Sigmoid colon (tissue), 7 donors: ENCODE data around the gene FUBP3. TPM values are rescaled to one million over a fixed set of nuclear protein-coding genes. Genes with fewer than 3 reads are reported as not detected.

ENCODE experiments used
- DNase-seq: peaks from one replicate; pipeline ENCODE4 v3.0.0-alpha.2; 2019
- H3K27ac ChIP-seq, 4 donors: fragments of 200-600 bp; sonication (generic); one replicate each; pipeline ENCODE4 v1.5.1; 2016 to 2019; ENCODE audit warnings: mild to moderate bottlenecking in 1 of 4
- H3K27me3 ChIP-seq, 3 donors: fragments of 200-600 bp; sonication (generic); one replicate each; pipeline ENCODE4 v1.5.1; 2019; ENCODE audit warnings: mild to moderate bottlenecking in 1 of 3
- H3K36me3 ChIP-seq, 4 donors: fragments of 200-600 bp; sonication (generic); one replicate each; pipeline ENCODE4 v1.5.1; 2016 to 2019
- H3K4me1 ChIP-seq, 4 donors: fragments of 200-600 bp; sonication (generic); one replicate each; pipeline ENCODE4 v1.5.1; 2017 to 2019
- H3K4me3 ChIP-seq, 4 donors: fragments of 200-600 bp; sonication (generic); one replicate each; pipeline ENCODE4 v1.5.1; 2017 to 2019; ENCODE audit warnings: mild to moderate bottlenecking in 2 of 4, moderate library complexity in 1 of 4
- H3K9me3 ChIP-seq, 4 donors: fragments of 200-600 bp in 3 of 4; sonication (generic) in 3 of 4; one replicate each; pipeline versions ENCODE4 v1.5.1 to v1.6.1; 2013 to 2019
- CTCF ChIP-seq, 4 experiments: fragments of 450-650 bp in 3 of 4; fragments of 200-600 bp in 1 of 4; IDR thresholded peaks; one replicate each; pipeline ENCODE4 v1.5.1; 2016 to 2019; ENCODE audit warnings: antibody characterized with exemption in 4 of 4, mild to moderate bottlenecking in 3 of 4, moderate library complexity in 2 of 4
- EP300 ChIP-seq, 4 donors: sonication (generic); formaldehyde crosslinking; IDR thresholded peaks; one replicate each; pipeline ENCODE4 v1.6.1; 2017; ENCODE audit warnings: antibody characterized with exemption in 4 of 4
- POLR2A ChIP-seq, 2 donors: fragments of 450-650 bp; IDR thresholded peaks; one replicate each; pipeline ENCODE4 v1.6.1; 2016; ENCODE audit warnings: antibody characterized with exemption in 2 of 2, mild to moderate bottlenecking in 2 of 2, moderate library complexity in 2 of 2
- POLR2AphosphoS5 ChIP-seq, 4 donors: sonication (generic); formaldehyde crosslinking; IDR thresholded peaks; one replicate each; pipeline ENCODE4 v1.6.1; 2017; ENCODE audit warnings: antibody characterized with exemption in 4 of 4
- WGBS, 2 donors: extraction: QIAGEN DNeasy Blood & Tissue Kit; methylation state at CpG; one replicate each; pipeline ENCODE4 v1.1.7; 2013; 5-methylcytosine and 5-hydroxymethylcytosine counted together
- intact Hi-C: fragments of 100-400 bp; cut with DNase I; formaldehyde crosslinking; loops from one replicate; pipeline ENCODE4 v1.15.1; 2023
- polyA plus RNA-seq, 3 donors: library from polyadenylated mRNA; stranded (reverse); fragments of 200-250 nt; gene quantifications; one replicate each; pipeline ENCODE4 v1.2.3, GENCODE V29; 2013
- total RNA-seq, 4 donors: library from RNA; depleted of rRNA; stranded (reverse); fragments of >200 nt; gene quantifications; one replicate each; pipeline ENCODE4 v1.1.0, GENCODE V29; 2016
- donor health status: healthy with polysubstance abuse.
- donor health status: Bipolar disorder and iron deficiency.
- donor health status: healthy.

The FUBP3 gene
- total and polyA plus RNA-seq, 7 donors: 19.4 to 44.4 (median 41.3) TPM

GRCh38 chr9:130588416-130588815 lies 9.0 kb downstream of the FUBP3 start:
- Histone ChIP-seq H3K27ac (no peak overlapping the region), H3K4me3 (no peak overlapping the region), H3K27me3 (no peaks in the 10 kb centered on the region), H3K36me3 (no peaks in the 10 kb centered on the region), H3K4me1 (peaks cover 0 to 9% (median 3%) of the 10 kb centered on the region in 4 donors), H3K9me3 (no peaks in the 10 kb centered on the region)
- TF ChIP-seq EP300 (IDR thresholded peaks at IDR 0.05): no peak
- TF ChIP-seq CTCF (IDR thresholded peaks at IDR 0.05): no peak
- no peak for TF ChIP-seq POLR2AphosphoS5 (IDR thresholded peaks at IDR 0.05)
- no peak for TF ChIP-seq POLR2A (IDR thresholded peaks at IDR 0.05)
- 80 to 87% methylated on average over 4 of the region's 4 CpGs for WGBS, 2 donors
- intact Hi-C loops: no loop called here
- no peak for DNase-seq

GRCh38 chr9:130589754-130590153 lies 10.4 kb downstream of the FUBP3 start:
- WGBS, 2 donors: 83 to 93% methylated on average over 3 of the region's 3 CpGs
- H3K27ac ChIP-seq: no peak overlapping the region
- no peaks in the 10 kb centered on the region for H3K36me3 ChIP-seq
- H3K9me3 ChIP-seq: no peaks in the 10 kb centered on the region
- DNase-seq: no peak
- intact Hi-C loops: no loop called here
- H3K4me3 ChIP-seq: no peak overlapping the region
- H3K27me3 ChIP-seq: no peaks in the 10 kb centered on the region
- peaks cover 0 to 9% (median 3%) of the 10 kb centered on the region in 4 donors for H3K4me1 ChIP-seq
- no peak for TF ChIP-seq POLR2A (IDR thresholded peaks at IDR 0.05)
- no peak for TF ChIP-seq EP300 (IDR thresholded peaks at IDR 0.05)
- TF ChIP-seq CTCF (IDR thresholded peaks at IDR 0.05): no peak
- TF ChIP-seq POLR2AphosphoS5 (IDR thresholded peaks at IDR 0.05): no peak

- no peak for TF ChIP-seq POLR2A (IDR thresholded peaks at IDR 0.05)
- TF ChIP-seq POLR2AphosphoS5 (IDR thresholded peaks at IDR 0.05): no peak
- no peak for TF ChIP-seq EP300 (IDR thresholded peaks at IDR 0.05)
- no peak for TF ChIP-seq CTCF (IDR thresholded peaks at IDR 0.05)
- H3K4me3 ChIP-seq: no peak overlapping the region
- H3K27ac ChIP-seq: no peak overlapping the region
- intact Hi-C loops: no loop called here
- H3K36me3 ChIP-seq: peaks cover 0 to under 1% (median 0%) of the 10 kb centered on the region in 4 donors
- no peaks in the 10 kb centered on the region for H3K27me3 ChIP-seq
- WGBS, 2 donors: 95% methylated on average over 3 of the region's 3 CpGs
- H3K4me1 ChIP-seq: peaks cover 0 to 9% (median 3%) of the 10 kb centered on the region in 4 donors
- no peak for DNase-seq
- H3K9me3 ChIP-seq: no peaks in the 10 kb centered on the region
These were observed 10.9 kb downstream of the FUBP3 start for GRCh38 chr9:130590305-130590704.

- no peaks in the 10 kb centered on the region for H3K27me3 ChIP-seq
- no peak overlapping the region for H3K4me3 ChIP-seq
- no peak for TF ChIP-seq POLR2A (IDR thresholded peaks at IDR 0.05)
- no peak for TF ChIP-seq CTCF (IDR thresholded peaks at IDR 0.05)
- TF ChIP-seq EP300 (IDR thresholded peaks at IDR 0.05): no peak
- TF ChIP-seq POLR2AphosphoS5 (IDR thresholded peaks at IDR 0.05): no peak
- no peaks in the 10 kb centered on the region for H3K9me3 ChIP-seq
- 93 to 95% methylated on average over 2 of the region's 2 CpGs for WGBS, 2 donors
- H3K36me3 ChIP-seq: peaks cover 0 to 28% (median 7%) of the 10 kb centered on the region in 4 donors
- intact Hi-C loops: no loop called here
- no peak for DNase-seq
- peaks cover 0 to 9% (median 3%) of the 10 kb centered on the region in 4 donors for H3K4me1 ChIP-seq
- H3K27ac ChIP-seq: no peak overlapping the region
These were observed 13.6 kb downstream of the FUBP3 start for GRCh38 chr9:130593020-130593419.

GRCh38 chr9:130597228-130597627 lies 17.9 kb downstream of the FUBP3 start:
- H3K27me3 ChIP-seq: no peaks in the 10 kb centered on the region
- H3K9me3 ChIP-seq: no peaks in the 10 kb centered on the region
- WGBS, 2 donors: 69 to 85% methylated on average over 4 of the region's 4 CpGs
- H3K27ac ChIP-seq: no peak overlapping the region
- TF ChIP-seq CTCF (IDR thresholded peaks at IDR 0.05) (no peak), POLR2AphosphoS5 (IDR thresholded peaks at IDR 0.05) (no peak), EP300 (IDR thresholded peaks at IDR 0.05) (no peak), POLR2A (IDR thresholded peaks at IDR 0.05) (no peak)
- peaks cover 5 to 58% (median 9%) of the 10 kb centered on the region in 4 donors for H3K36me3 ChIP-seq
- DNase-seq: no peak
- no peak overlapping the region for H3K4me3 ChIP-seq
- H3K4me1 ChIP-seq: no peaks in the 10 kb centered on the region
- intact Hi-C loops: no loop called here
